ENCODE results near the gene EI24. TPM values are rescaled to one million over a fixed set of nuclear protein-coding genes. Genes with fewer than 3 reads are reported as not detected.
"Not testable (repeated sequence)": the region's sequence is repeated elsewhere in the genome, so short reads cannot be mapped to it uniquely, and the experiment has no call there.

The EI24 gene
- total RNA-seq, 8 experiments from 2014 or later, result 50.3 to 86.5 (median 69.0) TPM

GRCh38 chr11:125561924-125562323, 7.4 kb upstream of the EI24 start:
- Histone ChIP-seq H3K4me3 (no peak overlapping the region), H3K4me1 (replicated peaks in 1 of 2) (no peaks in the 10 kb centered on the region), H3K27ac (no peak overlapping the region)
- no peak for ATAC-seq (replicated peaks in 6 of 8)
- in situ Hi-C loops (cut with MboI; ENCODE audit: low pct_unique_long_range_greater_than_20kb in 2 of 9, low sequenced_read_pairs in 9 of 9, unreplicated experiment in 9 of 9), result no loop called here
- WGBS, 10 experiments, result 90 to 100% (median 100%) methylated on average over 1 of the region's 1 CpG; no CpG with 5 or more reads in 6 of the 10 experiments

DNA sequence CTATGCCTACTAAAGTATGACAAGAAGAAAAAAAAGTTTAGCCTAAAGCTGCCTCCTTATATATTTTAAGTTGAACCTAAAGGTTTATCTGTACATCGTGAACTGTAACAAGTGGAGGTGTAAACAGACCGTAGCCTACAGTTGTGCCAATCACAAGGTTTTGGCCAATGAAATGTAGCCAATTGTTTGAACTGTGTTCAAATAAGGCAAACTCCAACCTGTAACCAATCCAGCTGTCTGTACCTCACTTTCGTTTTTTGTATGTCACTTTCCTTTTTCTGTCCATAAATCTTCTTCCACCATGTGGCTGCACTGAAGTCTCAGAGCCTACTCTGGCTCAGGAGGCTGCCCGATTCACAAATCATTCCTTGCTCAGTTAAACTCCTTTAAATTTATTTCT, 6.8 kb upstream of the EI24 start:
- Histone ChIP-seq H3K4me3 (no peak overlapping the region), H3K27ac (no peak overlapping the region), H3K4me1 (replicated peaks in 1 of 2) (no peaks in the 10 kb centered on the region)
- in situ Hi-C loops (cut with MboI; ENCODE audit: low pct_unique_long_range_greater_than_20kb in 2 of 9, low sequenced_read_pairs in 9 of 9, unreplicated experiment in 9 of 9), result no loop called here
- ATAC-seq (replicated peaks in 6 of 8), result no peak
- 0 to 100% (median 64%) methylated on average over 1 to 4 of the region's 4 CpGs for WGBS, 10 experiments

DNA sequence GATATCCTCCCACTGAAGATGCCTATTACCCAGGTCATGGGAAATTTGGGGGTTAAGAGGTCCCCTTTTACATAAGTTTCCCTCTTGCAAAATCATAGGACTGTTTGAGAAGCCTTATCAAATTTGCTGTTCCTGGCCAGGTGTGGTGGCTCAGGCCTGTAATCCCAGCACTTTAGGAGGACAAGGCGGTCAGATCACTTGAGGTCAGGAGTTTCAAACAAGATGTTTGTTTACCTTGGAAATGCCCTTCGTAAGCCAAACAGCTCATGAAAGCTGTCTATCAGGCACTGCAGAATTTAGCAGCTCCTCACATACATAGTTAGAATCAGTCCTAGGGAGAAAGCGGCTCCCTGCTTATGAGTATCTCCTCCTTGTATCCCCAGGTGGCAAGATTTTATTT, 4.9 kb upstream of the EI24 start:
- in situ Hi-C loops (cut with MboI; ENCODE audit: low pct_unique_long_range_greater_than_20kb in 2 of 9, low sequenced_read_pairs in 9 of 9, unreplicated experiment in 9 of 9), result no loop called here
- 0 to 100% (median 81%) methylated on average over 1 to 3 of the region's 3 CpGs; no CpG with 5 or more reads in 3 of the 10 experiments for WGBS, 10 experiments
- Histone ChIP-seq H3K4me1 (replicated peaks in 1 of 2) (no peaks in the 10 kb centered on the region), H3K4me3 (no peak overlapping the region), H3K27ac (no peak overlapping the region)
- no peak for ATAC-seq (replicated peaks in 6 of 8)

DNA sequence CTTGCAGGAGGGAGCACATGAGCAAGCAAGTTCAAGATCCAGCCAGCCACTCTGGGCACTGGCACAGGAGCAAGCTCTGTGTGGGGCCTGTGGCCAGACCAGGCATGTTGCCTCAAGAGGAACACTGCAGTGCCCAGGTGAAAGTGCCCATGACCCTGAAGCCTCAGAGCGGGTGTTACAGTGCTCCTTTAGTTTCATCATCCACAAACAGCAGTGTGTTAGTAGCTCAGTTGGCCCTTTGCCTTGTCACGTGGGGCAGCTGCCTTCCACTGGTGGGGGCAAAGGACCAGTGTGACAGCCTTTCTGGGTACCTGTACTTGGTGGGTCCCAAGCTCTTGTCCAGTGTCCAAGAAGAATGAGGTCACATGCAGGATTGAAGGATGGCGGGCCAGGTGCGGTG, 3.0 kb upstream of the EI24 start:
- Histone ChIP-seq H3K4me1 (replicated peaks in 1 of 2) (peaks cover 7 to 10% of the 10 kb centered on the region in 2 donors), H3K4me3 (no peak overlapping the region), H3K27ac (no peak overlapping the region)
- in situ Hi-C loops (cut with MboI; ENCODE audit: low pct_unique_long_range_greater_than_20kb in 2 of 9, low sequenced_read_pairs in 9 of 9, unreplicated experiment in 9 of 9), result no loop called here
- ATAC-seq (replicated peaks in 6 of 8), result no peak
- 67 to 100% (median 100%) methylated on average over 1 of the region's 4 CpGs; no CpG with 5 or more reads in 7 of the 10 experiments for WGBS, 10 experiments

DNA sequence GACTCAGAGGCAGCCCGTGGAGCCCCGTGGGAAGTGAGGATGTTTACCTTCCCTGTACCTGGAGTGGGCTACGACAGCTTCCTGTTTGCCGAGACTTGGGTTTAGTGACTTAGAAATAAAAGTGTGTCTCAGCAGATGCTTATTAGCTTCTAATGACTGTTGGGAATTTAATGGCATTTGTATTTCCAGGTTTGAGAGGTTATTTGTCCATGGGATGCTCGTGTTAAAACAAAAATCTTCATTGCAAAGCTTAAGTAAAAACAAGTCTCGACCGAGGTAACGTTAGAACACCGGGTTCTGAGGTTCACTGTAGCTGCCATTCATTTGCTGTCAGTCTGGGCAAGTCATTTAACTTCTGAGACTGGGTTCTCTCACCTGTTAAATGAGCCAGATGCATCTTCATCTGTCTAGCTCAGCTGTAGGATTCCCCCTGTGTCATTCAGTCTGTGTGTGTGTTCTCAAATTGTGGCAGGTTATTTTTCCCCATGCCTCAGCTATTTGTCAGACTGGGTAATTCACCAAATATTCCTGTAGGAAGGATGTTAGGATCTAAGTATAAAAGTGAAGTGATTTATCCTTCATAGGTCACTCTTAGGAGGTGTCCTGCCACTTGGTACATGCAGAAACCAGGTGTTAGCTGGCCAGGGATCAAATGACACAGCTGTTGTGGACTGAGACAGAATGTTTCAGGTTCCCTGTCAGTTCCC, 791 bp downstream of the EI24 start:
- peak overlapping the region; percentile 62 to 85 (median 79) for H3K4me3 ChIP-seq
- WGBS, 10 experiments, result 0 to 25% (median 5%) methylated on average over 1 to 8 of the region's 9 CpGs; no CpG with 5 or more reads in 2 of the 10 experiments
- no peak for ATAC-seq (replicated peaks in 6 of 8)
- peak overlapping the region in 1 of 2 donors; percentile 66 for H3K27ac ChIP-seq
- in situ Hi-C loops (cut with MboI; ENCODE audit: low pct_unique_long_range_greater_than_20kb in 2 of 9, low sequenced_read_pairs in 9 of 9, unreplicated experiment in 9 of 9), result no loop called here
- H3K4me1 ChIP-seq (replicated peaks in 1 of 2), result peaks cover 7 to 10% of the 10 kb centered on the region in 2 donors

DNA sequence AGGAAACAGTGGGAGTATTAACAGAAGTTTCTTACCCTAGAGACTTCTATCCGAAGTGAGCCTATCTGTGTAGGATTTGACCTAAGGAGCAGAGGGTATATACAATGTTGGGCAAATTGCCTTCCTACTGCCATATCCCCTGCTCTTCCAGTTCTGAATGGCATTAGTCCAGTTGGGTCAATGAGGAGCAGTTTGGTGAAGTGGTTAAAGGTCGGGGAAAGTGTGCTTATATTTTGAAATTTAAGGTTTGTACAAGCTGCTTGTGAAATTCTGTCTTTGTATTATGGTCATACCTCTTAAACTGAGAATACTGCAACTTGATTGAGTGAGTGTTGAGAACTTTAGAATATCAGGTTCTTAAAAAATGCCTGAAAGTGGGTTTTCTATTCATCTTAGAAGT, 1.7 kb downstream of the EI24 start:
- in situ Hi-C loops (cut with MboI; ENCODE audit: low pct_unique_long_range_greater_than_20kb in 2 of 9, low sequenced_read_pairs in 9 of 9, unreplicated experiment in 9 of 9), result no loop called here
- H3K4me1 ChIP-seq (replicated peaks in 1 of 2), result peaks cover 7 to 10% of the 10 kb centered on the region in 2 donors
- H3K4me3 ChIP-seq, result no peak overlapping the region
- H3K27ac ChIP-seq, result no peak overlapping the region
- ATAC-seq (replicated peaks in 6 of 8), result no peak
- 80 to 100% (median 100%) methylated on average over 1 to 2 of the region's 2 CpGs; no CpG with 5 or more reads in 2 of the 10 experiments for WGBS, 10 experiments

GRCh38 chr11:125572916-125573315, 3.6 kb downstream of the EI24 start:
- 75 to 100% (median 98%) methylated on average over 1 to 5 of the region's 5 CpGs; no CpG with 5 or more reads in 3 of the 10 experiments for WGBS, 10 experiments
- in situ Hi-C loops (cut with MboI; ENCODE audit: low pct_unique_long_range_greater_than_20kb in 2 of 9, low sequenced_read_pairs in 9 of 9, unreplicated experiment in 9 of 9), result no loop called here
- Histone ChIP-seq H3K4me1 (replicated peaks in 1 of 2) (peaks cover 7 to 10% of the 10 kb centered on the region in 2 donors), H3K27ac (no peak overlapping the region), H3K4me3 (no peak overlapping the region)
- ATAC-seq (replicated peaks in 6 of 8), result no peak

GRCh38 chr11:125577181-125577580, 7.9 kb downstream of the EI24 start:
- ATAC-seq (replicated peaks in 6 of 8); H3K4me1 ChIP-seq (replicated peaks in 1 of 2); H3K27ac ChIP-seq; H3K4me3 ChIP-seq; in situ Hi-C loops (cut with MboI; ENCODE audit: low pct_unique_long_range_greater_than_20kb in 2 of 9, low sequenced_read_pairs in 9 of 9, unreplicated experiment in 9 of 9): not testable (repeated sequence)
- WGBS, 10 experiments, result 90 to 100% (median 97%) methylated on average over 1 to 14 of the region's 14 CpGs; no CpG with 5 or more reads in 1 of the 10 experiments

DNA sequence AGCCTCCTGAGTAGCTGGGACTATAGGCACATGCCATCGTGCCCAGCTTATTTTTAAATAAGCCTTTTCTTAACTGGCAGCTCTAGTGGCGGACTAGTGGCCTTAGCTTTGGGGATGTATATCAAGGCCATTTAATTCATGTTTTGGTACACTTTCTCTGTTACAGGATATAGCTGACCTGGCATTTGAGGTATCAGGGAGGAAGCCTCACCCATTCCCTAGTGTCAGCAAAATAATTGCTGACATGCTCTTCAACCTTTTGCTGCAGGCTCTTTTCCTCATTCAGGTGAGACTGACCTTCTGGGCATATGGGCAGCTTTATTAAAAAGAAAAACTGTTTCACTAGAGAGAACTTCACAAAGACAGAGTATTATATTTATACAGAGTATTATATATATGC, 9.5 kb downstream of the EI24 start:
- H3K4me1 ChIP-seq (replicated peaks in 1 of 2), result no peaks in the 10 kb centered on the region
- H3K4me3 ChIP-seq, result no peak overlapping the region
- WGBS, 10 experiments, result 70 to 100% (median 100%) methylated on average over 1 to 2 of the region's 2 CpGs; no CpG with 5 or more reads in 4 of the 10 experiments
- H3K27ac ChIP-seq, result no peak overlapping the region
- no peak for ATAC-seq (replicated peaks in 6 of 8)
- in situ Hi-C loops (cut with MboI; ENCODE audit: low pct_unique_long_range_greater_than_20kb in 2 of 9, low sequenced_read_pairs in 9 of 9, unreplicated experiment in 9 of 9), result no loop called here

DNA sequence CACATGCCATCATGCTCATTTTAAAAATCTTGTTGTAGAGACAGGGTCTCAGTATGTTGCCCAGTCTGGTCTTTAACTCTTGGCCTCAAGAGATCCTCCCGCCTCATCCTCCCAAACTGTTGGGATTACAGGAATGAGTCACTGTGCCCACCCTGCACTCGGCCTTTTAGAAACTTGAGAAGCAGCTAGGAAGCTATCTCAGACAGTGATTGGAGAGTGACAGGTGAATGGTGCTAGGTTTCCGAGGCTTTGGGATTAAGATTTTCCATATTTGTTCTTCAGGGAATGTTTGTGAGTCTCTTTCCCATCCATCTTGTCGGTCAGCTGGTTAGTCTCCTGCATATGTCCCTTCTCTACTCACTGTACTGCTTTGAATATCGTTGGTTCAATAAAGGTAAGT, 10.5 kb downstream of the EI24 start:
- WGBS, 10 experiments, result 40 to 100% (median 98%) methylated on average over 1 to 4 of the region's 5 CpGs
- no peak for ATAC-seq (replicated peaks in 6 of 8)
- in situ Hi-C loops (cut with MboI; ENCODE audit: low pct_unique_long_range_greater_than_20kb in 2 of 9, low sequenced_read_pairs in 9 of 9, unreplicated experiment in 9 of 9), result no loop called here
- Histone ChIP-seq H3K27ac (no peak overlapping the region), H3K4me3 (no peak overlapping the region), H3K4me1 (replicated peaks in 1 of 2) (no peaks in the 10 kb centered on the region)

DNA sequence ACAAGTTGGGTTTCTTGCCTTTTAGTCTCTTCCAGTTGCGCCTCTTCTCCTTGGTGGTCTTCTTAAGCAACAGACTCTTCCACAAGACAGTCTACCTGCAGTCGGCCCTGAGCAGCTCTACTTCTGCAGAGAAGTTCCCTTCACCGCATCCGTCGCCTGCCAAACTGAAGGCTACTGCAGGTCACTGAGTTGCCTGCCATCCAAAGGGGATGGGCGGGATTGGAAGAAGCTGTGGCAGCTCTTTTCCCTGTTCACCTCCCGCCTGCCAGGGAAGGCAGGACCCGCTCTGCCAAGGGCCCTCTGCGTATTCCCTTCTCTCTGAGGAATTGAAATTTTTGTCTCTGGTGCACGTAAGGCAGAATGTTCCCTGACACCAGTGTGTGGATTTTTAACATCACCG, 14.2 kb downstream of the EI24 start:
- 90 to 100% (median 100%) methylated on average over 1 to 8 of the region's 11 CpGs; no CpG with 5 or more reads in 2 of the 10 experiments for WGBS, 10 experiments
- no peak overlapping the region for H3K4me3 ChIP-seq
- in situ Hi-C loops (cut with MboI; ENCODE audit: low pct_unique_long_range_greater_than_20kb in 2 of 9, low sequenced_read_pairs in 9 of 9, unreplicated experiment in 9 of 9), result no loop called here
- no peak for ATAC-seq (replicated peaks in 6 of 8)
- H3K27ac ChIP-seq, result no peak overlapping the region
- no peaks in the 10 kb centered on the region for H3K4me1 ChIP-seq (replicated peaks in 1 of 2)

GRCh38 chr11:125585487-125585886, 16.2 kb downstream of the EI24 start:
- WGBS, 10 experiments, result 60 to 100% (median 100%) methylated on average over 1 of the region's 1 CpG; no CpG with 5 or more reads in 3 of the 10 experiments
- peak in 2 of 8 experiments; percentile 75 to 83 for ATAC-seq (replicated peaks in 6 of 8)
- no peaks in the 10 kb centered on the region for H3K4me1 ChIP-seq (replicated peaks in 1 of 2)
- in situ Hi-C loops (cut with MboI; ENCODE audit: low pct_unique_long_range_greater_than_20kb in 2 of 9, low sequenced_read_pairs in 9 of 9, unreplicated experiment in 9 of 9), result no loop called here
- H3K4me3 ChIP-seq, result no peak overlapping the region
- H3K27ac ChIP-seq, result no peak overlapping the region

DNA sequence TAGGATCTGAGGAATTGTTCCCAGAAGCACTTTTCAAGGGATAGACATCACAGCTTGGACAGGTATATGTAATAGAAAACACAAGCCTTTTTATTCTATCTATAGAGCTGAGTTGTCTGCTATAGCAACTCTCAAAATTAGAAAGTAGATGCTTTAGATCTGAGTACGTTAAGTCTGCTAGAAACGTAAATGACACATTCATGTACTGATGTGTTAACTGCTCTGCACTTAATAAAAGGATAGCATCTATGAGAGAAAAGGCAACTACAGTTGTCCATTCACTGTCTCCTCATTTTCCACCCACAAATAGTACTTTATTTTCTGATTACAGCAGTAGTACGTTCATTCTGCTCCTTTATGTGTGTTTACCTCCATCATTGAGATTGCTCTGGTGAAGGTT, 17.3 kb downstream of the EI24 start:
- Histone ChIP-seq H3K4me3 (no peak overlapping the region), H3K4me1 (replicated peaks in 1 of 2) (peaks cover 4 to 6% of the 10 kb centered on the region in 2 donors), H3K27ac (no peak overlapping the region)
- WGBS, 10 experiments, result 23 to 100% (median 93%) methylated on average over 1 to 3 of the region's 3 CpGs; no CpG with 5 or more reads in 3 of the 10 experiments
- ATAC-seq (replicated peaks in 6 of 8), result no peak
- in situ Hi-C loops (cut with MboI; ENCODE audit: low pct_unique_long_range_greater_than_20kb in 2 of 9, low sequenced_read_pairs in 9 of 9, unreplicated experiment in 9 of 9), result no loop called here

DNA sequence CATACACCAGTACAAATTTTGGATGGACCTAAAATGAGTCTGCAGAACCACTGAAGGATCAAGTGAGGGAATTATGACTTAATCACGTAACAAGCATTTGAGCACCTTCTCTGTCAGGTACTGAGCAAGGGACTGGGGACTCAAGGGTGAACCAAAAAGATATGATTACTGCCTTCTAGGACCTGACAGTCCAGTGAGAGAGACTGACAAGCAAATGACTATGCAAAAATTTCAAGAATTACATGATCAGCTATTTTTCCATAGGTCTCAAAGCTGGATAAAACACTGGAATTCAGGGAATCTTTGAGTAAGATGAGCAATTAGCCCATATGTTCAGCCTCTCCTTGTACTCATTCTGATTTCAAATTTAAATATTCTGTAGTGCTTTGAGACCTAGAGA, 18.2 kb downstream of the EI24 start:
- no peak overlapping the region for H3K4me3 ChIP-seq
- WGBS, 10 experiments, result 88 to 100% (median 100%) methylated on average over 1 of the region's 1 CpG; no CpG with 5 or more reads in 4 of the 10 experiments
- H3K4me1 ChIP-seq (replicated peaks in 1 of 2), result peaks cover 4 to 6% of the 10 kb centered on the region in 2 donors
- no peak overlapping the region for H3K27ac ChIP-seq
- in situ Hi-C loops (cut with MboI; ENCODE audit: low pct_unique_long_range_greater_than_20kb in 2 of 9, low sequenced_read_pairs in 9 of 9, unreplicated experiment in 9 of 9), result no loop called here
- no peak for ATAC-seq (replicated peaks in 6 of 8)

Data from motor neuron (in vitro differentiated cells).